ENCODE data around the gene RHOBTB3. TPM values are rescaled to one million over a fixed set of nuclear protein-coding genes. Genes with fewer than 3 reads are reported as not detected.
A peak's percentile ranks its signal among the peaks of the same experiment; 100 is the strongest.

The RHOBTB3 gene
- polyA plus RNA-seq, 4 donors = 5.8 to 42.2 (median 12.1) TPM

DNA sequence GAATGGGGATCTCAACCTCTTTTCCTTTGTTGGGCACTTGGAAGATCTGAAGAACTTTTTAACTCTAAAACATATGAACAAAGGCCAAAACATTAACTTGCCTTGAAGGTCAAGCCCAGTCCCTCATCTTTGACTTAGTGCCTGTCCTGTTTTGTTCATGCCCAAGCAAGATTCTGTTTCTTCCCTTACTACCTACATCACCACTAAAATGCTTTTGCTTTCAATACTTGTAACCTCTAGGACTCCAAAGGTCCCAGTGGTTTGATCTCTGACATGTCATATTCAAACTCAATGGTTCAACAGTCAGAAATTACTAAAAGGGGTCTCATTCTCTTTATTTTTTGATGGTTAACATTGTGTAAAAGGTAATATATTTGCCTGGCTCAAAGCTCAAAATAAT lies 67.4 kb downstream of the RHOBTB3 start:
- Histone ChIP-seq H3K9me3 (ENCODE audit: control insufficient read depth in 2 of 2, insufficient read depth in 1 of 2, low read depth in 1 of 2, low read length in 1 of 2) (no peaks in the 10 kb centered on the region), H3K36me3 (ENCODE audit: control insufficient read depth in 3 of 3, insufficient read depth in 2 of 3, low read depth in 1 of 3, low read length in 3 of 3) (peaks cover 2 to 11% (median 6%) of the 10 kb centered on the region in 3 donors), H3K4me1 (ENCODE audit: control insufficient read depth in 3 of 3, insufficient read depth in 2 of 3, low read depth in 1 of 3, low read length in 2 of 3) (peaks cover 2 to 36% (median 7%) of the 10 kb centered on the region in 3 donors), H3K27me3 (ENCODE audit: control insufficient read depth in 3 of 3, insufficient read depth in 3 of 3, low read length in 3 of 3) (no peaks in the 10 kb centered on the region), H3K4me3 (ENCODE audit: low read depth in 1 of 3, low read length in 3 of 3) (no peak overlapping the region), H3K27ac (ENCODE audit: low read depth in 1 of 3, low read length in 2 of 3) (peak overlapping the region in 1 of 3 donors; percentile 55)
- DNase-seq (no peak), FAIRE-seq (no peak)

DNA sequence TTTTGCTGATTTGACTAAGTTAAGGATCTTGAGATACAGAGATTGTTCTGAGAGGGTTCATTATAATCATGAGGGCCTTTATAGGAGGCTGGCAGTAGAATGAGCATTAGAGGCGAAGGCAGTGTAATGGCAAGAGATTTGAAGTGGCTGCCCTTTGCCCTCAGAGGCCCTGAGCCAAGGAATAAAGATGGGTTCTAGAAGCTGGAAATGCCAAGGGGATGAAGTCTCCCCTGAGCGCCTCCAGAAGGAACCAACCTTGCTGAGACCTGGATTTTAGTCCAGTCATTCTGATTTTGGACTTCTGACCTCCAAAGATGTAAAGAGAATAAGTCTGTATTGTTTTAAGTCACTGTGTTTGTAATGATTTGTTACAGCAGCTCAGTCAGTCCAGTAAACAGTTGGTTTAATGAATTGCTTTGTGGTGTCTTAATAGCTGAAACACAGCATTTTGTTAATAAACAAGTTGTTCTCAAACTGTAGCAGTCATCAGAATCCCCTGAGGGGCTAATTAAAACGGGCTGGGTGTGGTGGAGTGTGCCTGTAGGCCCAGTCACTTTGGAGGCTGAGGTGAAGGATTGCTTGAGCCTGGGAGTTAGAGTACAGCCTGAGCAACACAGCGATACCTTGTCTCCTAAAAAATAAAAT lies 68.2 kb downstream of the RHOBTB3 start:
- DNase-seq (peak; percentile 57 to 82), FAIRE-seq (no peak)
- Histone ChIP-seq H3K9me3 (ENCODE audit: control insufficient read depth in 2 of 2, insufficient read depth in 1 of 2, low read depth in 1 of 2, low read length in 1 of 2) (no peaks in the 10 kb centered on the region), H3K4me1 (ENCODE audit: control insufficient read depth in 3 of 3, insufficient read depth in 2 of 3, low read depth in 1 of 3, low read length in 2 of 3) (peaks cover 2 to 42% (median 7%) of the 10 kb centered on the region in 3 donors), H3K4me3 (ENCODE audit: low read depth in 1 of 3, low read length in 3 of 3) (no peak overlapping the region), H3K27me3 (ENCODE audit: control insufficient read depth in 3 of 3, insufficient read depth in 3 of 3, low read length in 3 of 3) (no peaks in the 10 kb centered on the region), H3K36me3 (ENCODE audit: control insufficient read depth in 3 of 3, insufficient read depth in 2 of 3, low read depth in 1 of 3, low read length in 3 of 3) (peaks cover 0 to 6% (median 2%) of the 10 kb centered on the region in 3 donors), H3K27ac (ENCODE audit: low read depth in 1 of 3, low read length in 2 of 3) (peak overlapping the region in 2 of 3 donors; percentile 51 to 55)
- 45 to 75% (median 67%) methylated on average over 4 of the region's 4 CpGs for WGBS, 3 donors

DNA sequence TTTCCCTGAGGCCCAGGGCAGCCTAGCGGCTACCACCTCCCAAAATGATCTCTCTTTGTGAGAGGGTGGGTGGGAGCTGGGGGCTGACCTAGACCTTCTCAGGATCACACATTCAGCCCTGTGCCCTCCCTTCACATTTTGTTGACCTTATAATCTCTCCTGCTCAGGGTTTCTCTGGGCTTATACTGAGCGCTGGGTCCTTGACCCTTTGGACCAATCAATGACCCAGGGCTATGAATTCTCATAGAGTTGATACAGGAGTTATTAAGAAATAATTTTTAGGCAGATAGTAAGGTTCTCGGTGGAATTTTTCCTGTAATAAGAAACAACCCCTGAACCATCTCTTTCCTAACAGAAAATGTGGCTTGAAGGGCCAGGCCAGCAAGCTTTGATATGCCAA lies 69.4 kb downstream of the RHOBTB3 start:
- 92 to 97% (median 94%) methylated on average over 3 of the region's 3 CpGs for WGBS, 3 donors
- DNase-seq = no peak
- Histone ChIP-seq H3K36me3 (ENCODE audit: control insufficient read depth in 3 of 3, insufficient read depth in 2 of 3, low read depth in 1 of 3, low read length in 3 of 3) (peaks cover 0 to 2% (median 2%) of the 10 kb centered on the region in 3 donors), H3K4me1 (ENCODE audit: control insufficient read depth in 3 of 3, insufficient read depth in 2 of 3, low read depth in 1 of 3, low read length in 2 of 3) (peaks cover 2 to 55% (median 9%) of the 10 kb centered on the region in 3 donors), H3K27me3 (ENCODE audit: control insufficient read depth in 3 of 3, insufficient read depth in 3 of 3, low read length in 3 of 3) (no peaks in the 10 kb centered on the region), H3K9me3 (ENCODE audit: control insufficient read depth in 2 of 2, insufficient read depth in 1 of 2, low read depth in 1 of 2, low read length in 1 of 2) (peaks cover 0 to 8% of the 10 kb centered on the region in 2 donors), H3K4me3 (ENCODE audit: low read depth in 1 of 3, low read length in 3 of 3) (no peak overlapping the region), H3K27ac (ENCODE audit: low read depth in 1 of 3, low read length in 2 of 3) (peak overlapping the region in 1 of 3 donors; percentile 93)
- no peak for FAIRE-seq

DNA sequence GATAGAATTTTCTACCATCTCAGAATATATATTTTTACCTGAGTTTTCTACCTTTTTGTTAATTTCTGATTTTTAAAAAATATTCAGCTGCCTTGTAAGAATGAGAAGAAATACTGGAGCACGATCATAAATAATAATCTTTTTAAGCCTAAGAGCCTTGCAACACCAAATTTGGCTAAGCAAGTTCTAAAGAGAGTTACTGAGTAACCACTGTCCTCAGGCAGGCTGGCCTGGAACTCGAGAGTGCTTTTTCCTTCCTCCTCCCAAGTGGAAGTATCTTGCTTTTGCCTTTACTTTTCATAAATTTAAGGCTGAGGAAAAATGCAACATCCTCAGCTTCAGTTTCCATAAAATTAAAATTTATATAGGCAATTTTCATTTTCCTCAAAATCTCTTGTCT lies 70.4 kb downstream of the RHOBTB3 start:
- 21 to 45% (median 21%) methylated on average over 2 of the region's 2 CpGs for WGBS, 3 donors
- peak overlapping the region in 2 of 3 donors; percentile 75 to 93 for H3K27ac ChIP-seq (ENCODE audit: low read depth in 1 of 3, low read length in 2 of 3)
- no peak for FAIRE-seq

DNA sequence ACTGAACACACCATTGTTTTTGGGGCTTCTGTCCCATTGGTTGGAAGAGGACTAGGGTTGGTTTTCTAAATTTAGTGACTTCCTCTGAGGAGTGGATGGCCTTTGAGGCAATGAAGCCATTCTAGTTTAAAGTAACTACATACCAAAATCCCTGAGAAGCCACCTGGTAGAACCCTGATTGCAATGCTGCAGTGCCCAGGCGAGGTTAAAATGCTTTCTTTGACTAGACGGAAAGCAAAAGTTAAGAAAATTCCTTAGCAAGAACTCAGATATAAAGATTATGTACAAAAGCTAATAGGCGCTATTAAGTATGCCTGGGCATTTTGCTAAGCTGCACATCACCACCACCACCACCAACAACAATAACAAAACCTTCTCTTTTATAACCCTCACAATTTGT lies 70.8 kb downstream of the RHOBTB3 start:
- no peaks in the 10 kb centered on the region for H3K36me3 ChIP-seq (ENCODE audit: control insufficient read depth in 3 of 3, insufficient read depth in 2 of 3, low read depth in 1 of 3, low read length in 3 of 3)
- no peaks in the 10 kb centered on the region for H3K27me3 ChIP-seq (ENCODE audit: control insufficient read depth in 3 of 3, insufficient read depth in 3 of 3, low read length in 3 of 3)
- FAIRE-seq (no peak), DNase-seq (peak in 1 of 2 donors; percentile 41)
- 63 to 83% (median 65%) methylated on average over 3 of the region's 3 CpGs for WGBS, 3 donors
- peak overlapping the region in 2 of 3 donors; percentile 93 to 97 for H3K27ac ChIP-seq (ENCODE audit: low read depth in 1 of 3, low read length in 2 of 3)
- H3K4me1 ChIP-seq (ENCODE audit: control insufficient read depth in 3 of 3, insufficient read depth in 2 of 3, low read depth in 1 of 3, low read length in 2 of 3) = peaks cover 2 to 55% (median 9%) of the 10 kb centered on the region in 3 donors
- H3K4me3 ChIP-seq (ENCODE audit: low read depth in 1 of 3, low read length in 3 of 3) = no peak overlapping the region
- H3K9me3 ChIP-seq (ENCODE audit: control insufficient read depth in 2 of 2, insufficient read depth in 1 of 2, low read depth in 1 of 2, low read length in 1 of 2) = peaks cover 0 to 11% of the 10 kb centered on the region in 2 donors

More for the DNA sequence above, 70.4 kb downstream of the RHOBTB3 start:
- Histone ChIP-seq H3K9me3 (ENCODE audit: control insufficient read depth in 2 of 2, insufficient read depth in 1 of 2, low read depth in 1 of 2, low read length in 1 of 2) (peaks cover 0 to 11% of the 10 kb centered on the region in 2 donors), H3K4me1 (ENCODE audit: control insufficient read depth in 3 of 3, insufficient read depth in 2 of 3, low read depth in 1 of 3, low read length in 2 of 3) (peaks cover 2 to 55% (median 9%) of the 10 kb centered on the region in 3 donors), H3K4me3 (ENCODE audit: low read depth in 1 of 3, low read length in 3 of 3) (no peak overlapping the region), H3K36me3 (ENCODE audit: control insufficient read depth in 3 of 3, insufficient read depth in 2 of 3, low read depth in 1 of 3, low read length in 3 of 3) (peaks cover 0 to 2% (median 1%) of the 10 kb centered on the region in 3 donors), H3K27me3 (ENCODE audit: control insufficient read depth in 3 of 3, insufficient read depth in 3 of 3, low read length in 3 of 3) (no peaks in the 10 kb centered on the region)
- DNase-seq = peak in 1 of 2 donors; percentile 36

DNA sequence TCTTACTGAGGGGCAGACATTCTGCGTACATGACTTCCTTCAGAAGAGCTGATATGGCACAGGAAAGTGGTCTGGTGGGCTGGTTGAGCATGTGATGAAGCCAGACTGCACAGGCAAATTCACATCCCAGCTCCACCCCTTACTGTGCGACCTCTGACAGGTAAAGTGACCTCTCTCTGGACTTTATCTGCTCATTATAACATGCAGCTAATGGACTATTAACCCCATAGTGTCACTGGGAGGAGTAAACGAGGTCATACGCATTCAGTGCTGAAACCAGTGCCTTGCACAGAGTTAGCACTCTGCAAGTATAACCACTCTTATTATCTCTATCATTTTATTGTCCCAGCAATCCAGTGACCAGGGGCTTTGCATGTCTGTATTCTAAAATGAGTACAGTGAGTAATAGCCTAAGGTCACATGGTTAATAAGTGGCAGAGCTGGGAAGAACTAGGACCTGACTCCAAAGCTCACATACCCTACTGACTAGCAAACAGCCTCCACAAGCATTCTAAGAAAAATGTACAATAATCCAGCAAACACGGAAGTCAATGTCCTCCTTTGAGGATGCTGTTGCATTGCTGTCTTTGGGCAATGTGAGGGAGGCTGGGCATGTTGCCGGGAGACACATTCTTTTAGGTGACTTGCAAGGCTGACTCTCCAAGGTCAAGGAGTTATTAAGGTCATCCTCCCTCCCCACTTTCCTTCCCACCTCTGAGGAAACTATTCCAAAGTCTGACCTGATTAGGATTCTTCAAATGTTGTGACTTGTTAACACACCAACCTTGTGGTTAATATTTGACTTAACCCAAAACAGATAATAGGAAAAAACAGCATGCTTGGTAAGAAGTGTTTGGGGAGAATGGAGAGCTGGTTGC lies 72.4 kb downstream of the RHOBTB3 start:
- peak; percentile 91 to 97 for DNase-seq
- Histone ChIP-seq H3K36me3 (ENCODE audit: control insufficient read depth in 3 of 3, insufficient read depth in 2 of 3, low read depth in 1 of 3, low read length in 3 of 3) (peaks cover 0 to 5% (median 0%) of the 10 kb centered on the region in 3 donors), H3K27me3 (ENCODE audit: control insufficient read depth in 3 of 3, insufficient read depth in 3 of 3, low read length in 3 of 3) (no peaks in the 10 kb centered on the region), H3K9me3 (ENCODE audit: control insufficient read depth in 2 of 2, insufficient read depth in 1 of 2, low read depth in 1 of 2, low read length in 1 of 2) (peaks cover 0 to 11% of the 10 kb centered on the region in 2 donors), H3K4me1 (ENCODE audit: control insufficient read depth in 3 of 3, insufficient read depth in 2 of 3, low read depth in 1 of 3, low read length in 2 of 3) (peaks cover 10 to 63% (median 14%) of the 10 kb centered on the region in 3 donors), H3K4me3 (ENCODE audit: low read depth in 1 of 3, low read length in 3 of 3) (no peak overlapping the region), H3K27ac (ENCODE audit: low read depth in 1 of 3, low read length in 2 of 3) (peak overlapping the region; percentile 84 to 97 (median 93))
- no peak for FAIRE-seq
- WGBS, 3 donors = 33 to 60% (median 51%) methylated on average over 6 of the region's 6 CpGs

DNA sequence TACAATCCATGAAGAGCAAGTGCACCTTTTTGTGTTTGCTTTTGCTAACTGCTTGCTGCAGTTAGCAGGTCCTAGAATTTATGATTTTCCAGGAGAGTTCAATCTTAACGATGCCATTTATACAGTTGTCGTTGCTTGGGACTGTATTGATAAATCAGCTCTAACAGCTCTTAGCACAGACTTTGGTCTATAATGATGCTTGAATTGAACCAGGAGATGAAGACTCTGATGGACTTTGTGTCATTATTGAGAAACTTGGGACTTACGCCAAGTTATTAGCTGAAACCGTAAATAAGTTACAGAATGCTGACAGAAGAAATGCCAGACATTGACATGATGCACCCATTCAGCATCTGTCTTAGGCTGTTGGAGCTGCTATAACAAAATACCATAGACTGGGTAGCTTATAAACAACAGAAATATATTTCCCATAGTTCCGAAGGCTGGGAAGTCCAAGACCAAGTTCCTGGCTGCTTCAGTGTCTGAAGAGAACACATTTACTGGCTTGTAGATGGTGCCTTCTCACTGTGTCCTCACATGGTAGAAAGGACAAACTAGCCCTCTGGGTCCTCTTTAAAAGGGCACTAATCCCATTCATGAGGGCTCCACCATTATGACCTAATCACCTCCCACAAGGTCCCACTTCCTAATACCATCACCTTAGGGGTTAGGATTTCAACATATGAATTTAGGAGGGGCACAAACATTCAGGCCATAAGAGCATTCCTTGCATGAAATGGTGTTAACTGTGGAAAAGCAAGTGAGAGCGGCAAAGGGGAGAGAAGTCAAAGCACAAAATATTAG lies 73.8 kb downstream of the RHOBTB3 start:
- H3K4me3 ChIP-seq (ENCODE audit: low read depth in 1 of 3, low read length in 3 of 3) = no peak overlapping the region
- no peaks in the 10 kb centered on the region for H3K27me3 ChIP-seq (ENCODE audit: control insufficient read depth in 3 of 3, insufficient read depth in 3 of 3, low read length in 3 of 3)
- H3K36me3 ChIP-seq (ENCODE audit: control insufficient read depth in 3 of 3, insufficient read depth in 2 of 3, low read depth in 1 of 3, low read length in 3 of 3) = peaks cover 0 to 8% (median 0%) of the 10 kb centered on the region in 3 donors
- 42 to 70% (median 56%) methylated on average over 6 of the region's 6 CpGs for WGBS, 3 donors
- DNase-seq (peak; percentile 85 to 95), FAIRE-seq (no peak)
- peak overlapping the region in 2 of 3 donors; percentile 72 to 93 for H3K27ac ChIP-seq (ENCODE audit: low read depth in 1 of 3, low read length in 2 of 3)
- H3K9me3 ChIP-seq (ENCODE audit: control insufficient read depth in 2 of 2, insufficient read depth in 1 of 2, low read depth in 1 of 2, low read length in 1 of 2) = peaks cover 0 to 11% of the 10 kb centered on the region in 2 donors
- H3K4me1 ChIP-seq (ENCODE audit: control insufficient read depth in 3 of 3, insufficient read depth in 2 of 3, low read depth in 1 of 3, low read length in 2 of 3) = peaks cover 18 to 67% (median 22%) of the 10 kb centered on the region in 3 donors

DNA sequence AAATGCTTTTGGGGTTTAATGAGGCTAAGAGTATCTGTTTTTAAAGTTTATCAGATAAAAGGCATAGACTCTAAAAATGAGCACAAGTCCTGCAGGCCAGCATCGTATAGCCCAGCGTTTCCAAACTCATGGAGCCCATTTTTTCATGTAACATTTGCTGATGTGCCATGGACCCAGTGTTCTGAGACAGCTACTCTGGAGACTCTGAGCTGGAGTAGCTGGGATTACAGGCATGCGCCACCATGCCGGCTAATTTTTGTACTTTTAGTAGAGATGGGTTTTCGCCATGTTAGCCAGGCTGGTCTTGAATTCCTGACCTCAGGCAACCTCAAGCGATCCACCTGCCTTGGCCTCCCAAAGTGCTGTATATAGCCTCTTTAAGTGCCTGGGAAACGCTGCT lies 75.6 kb downstream of the RHOBTB3 start:
- peaks cover 22 to 69% (median 26%) of the 10 kb centered on the region in 3 donors for H3K4me1 ChIP-seq (ENCODE audit: control insufficient read depth in 3 of 3, insufficient read depth in 2 of 3, low read depth in 1 of 3, low read length in 2 of 3)
- DNase-seq (no peak), FAIRE-seq (no peak)
- WGBS, 3 donors = 82 to 89% (median 85%) methylated on average over 7 of the region's 7 CpGs
- peaks cover 0 to 11% of the 10 kb centered on the region in 2 donors for H3K9me3 ChIP-seq (ENCODE audit: control insufficient read depth in 2 of 2, insufficient read depth in 1 of 2, low read depth in 1 of 2, low read length in 1 of 2)
- no peak overlapping the region for H3K4me3 ChIP-seq (ENCODE audit: low read depth in 1 of 3, low read length in 3 of 3)
- H3K27me3 ChIP-seq (ENCODE audit: control insufficient read depth in 3 of 3, insufficient read depth in 3 of 3, low read length in 3 of 3) = no peaks in the 10 kb centered on the region
- no peak overlapping the region for H3K27ac ChIP-seq (ENCODE audit: low read depth in 1 of 3, low read length in 2 of 3)
- peaks cover 0 to 9% (median 2%) of the 10 kb centered on the region in 3 donors for H3K36me3 ChIP-seq (ENCODE audit: control insufficient read depth in 3 of 3, insufficient read depth in 2 of 3, low read depth in 1 of 3, low read length in 3 of 3)

All from small intestine (tissue), 7 donors.